ENCODE measurements around the gene NHS.

The NHS gene

DNA sequence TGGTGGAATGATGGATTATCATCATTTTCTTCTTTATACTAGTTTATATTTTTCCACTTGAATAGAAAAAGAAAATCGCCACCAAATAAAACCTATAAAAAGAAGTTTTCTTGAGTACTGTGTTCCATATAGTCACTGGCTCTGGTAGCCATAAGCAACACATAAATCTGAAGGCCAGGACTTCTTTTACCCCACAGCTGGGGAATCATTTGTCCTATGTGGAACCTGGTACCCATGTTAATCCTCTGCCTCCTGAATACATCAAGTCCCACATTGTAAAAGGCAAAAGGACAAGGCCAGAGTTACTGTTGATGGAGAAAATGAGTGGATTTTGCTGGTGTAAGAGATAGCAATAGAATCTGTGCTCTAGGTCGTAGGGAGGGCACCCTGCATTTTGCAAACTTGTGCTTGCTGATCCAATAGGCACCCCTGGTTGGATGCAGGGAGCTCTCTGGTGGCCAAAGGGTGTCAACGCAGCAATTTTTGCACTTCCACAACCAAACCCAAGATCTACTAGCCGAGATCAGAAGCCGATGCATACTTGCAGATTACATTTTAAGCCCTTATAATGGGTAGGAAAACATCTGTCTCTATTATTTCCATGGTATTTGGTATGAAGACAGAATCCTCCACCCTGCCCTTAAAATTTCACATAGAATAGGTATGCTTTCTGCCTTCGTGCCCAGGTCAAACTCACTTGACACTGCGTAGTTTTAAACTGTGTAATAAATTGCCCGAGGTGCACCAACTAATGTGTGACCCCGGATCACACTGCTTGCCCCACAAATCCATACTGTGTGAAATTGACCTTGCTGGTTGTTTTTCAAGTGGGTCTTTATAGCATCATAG lies 216.1 kb downstream of the NHS start:
- TF ChIP-seq CTCF (IDR thresholded peaks at IDR 0.05; ENCODE audit: borderline replicate concordance, control extremely low read depth, extremely low read depth, insufficient read depth, missing control alignments) = peak; percentile 63
- DNase-seq (ENCODE audit: low spot score) = peak; percentile 20
- in situ Hi-C loops (cut with MboI; ENCODE audit: low sequenced_read_pairs, unreplicated experiment) = loop anchor here (25.0 kb wide), 1 partner anchor 354 kb away; no protein-coding TSS in a partner anchor

DNA sequence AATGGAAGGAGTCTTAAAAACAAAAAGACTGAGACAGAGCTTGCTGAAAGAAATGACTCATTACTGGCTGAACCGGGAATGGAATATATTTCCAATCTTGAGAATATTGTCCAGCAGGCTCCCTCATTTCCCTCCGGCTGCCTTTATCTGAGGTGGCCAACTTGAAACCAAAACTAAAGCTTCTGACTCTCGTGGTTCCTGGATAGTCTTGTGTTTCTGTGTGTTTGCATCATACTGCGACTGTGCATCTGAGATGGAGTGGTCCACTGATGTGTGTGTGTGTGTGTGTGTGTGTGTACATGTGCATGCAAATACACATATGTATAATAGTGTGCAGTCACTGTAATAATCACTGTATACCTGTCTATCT lies 216.7 kb downstream of the NHS start:
- no peak for TF ChIP-seq CTCF (IDR thresholded peaks at IDR 0.05; ENCODE audit: borderline replicate concordance, control extremely low read depth, extremely low read depth, insufficient read depth, missing control alignments)
- no peak for DNase-seq (ENCODE audit: low spot score)
- in situ Hi-C loops (cut with MboI; ENCODE audit: low sequenced_read_pairs, unreplicated experiment) = loop anchor here (25.0 kb wide), 1 partner anchor 354 kb away; no protein-coding TSS in a partner anchor

- in situ Hi-C loops (cut with MboI; ENCODE audit: low sequenced_read_pairs, unreplicated experiment) = loop anchor here (25.0 kb wide), 1 partner anchor 355 kb away; no protein-coding TSS in a partner anchor
- no peak for TF ChIP-seq CTCF (IDR thresholded peaks at IDR 0.05; ENCODE audit: borderline replicate concordance, control extremely low read depth, extremely low read depth, insufficient read depth, missing control alignments)
- DNase-seq (ENCODE audit: low spot score) = no peak
These were observed 217.1 kb downstream of the NHS start for GRCh38 chrX:17592117-17592516.

DNA sequence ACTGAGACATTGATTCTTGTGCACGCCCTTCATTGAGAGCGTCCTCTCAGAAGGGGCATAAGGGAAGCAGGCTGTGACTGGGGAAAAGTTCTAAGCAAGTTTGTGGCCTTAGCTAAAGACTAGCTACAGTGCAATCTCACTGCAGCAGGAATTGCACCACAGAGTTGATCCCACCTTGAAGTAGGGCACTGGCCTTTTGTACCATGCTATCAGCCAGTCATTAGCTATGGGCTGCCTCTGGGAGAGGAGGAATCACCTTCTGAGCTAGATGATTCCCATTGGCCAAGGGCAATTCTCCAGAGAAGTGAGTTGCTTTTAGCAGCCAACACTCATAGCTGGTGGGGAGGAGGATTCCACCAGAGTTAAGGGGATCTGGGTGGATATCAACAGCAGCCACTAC lies 219.7 kb downstream of the NHS start:
- in situ Hi-C loops (cut with MboI; ENCODE audit: low sequenced_read_pairs, unreplicated experiment) = loop anchor here (25.0 kb wide), 1 partner anchor 357 kb away; no protein-coding TSS in a partner anchor
- no peak for TF ChIP-seq CTCF (IDR thresholded peaks at IDR 0.05; ENCODE audit: borderline replicate concordance, control extremely low read depth, extremely low read depth, insufficient read depth, missing control alignments)
- no peak for DNase-seq (ENCODE audit: low spot score)

GRCh38 chrX:17595456-17596035 lies 220.5 kb downstream of the NHS start:
- in situ Hi-C loops (cut with MboI; ENCODE audit: low sequenced_read_pairs, unreplicated experiment) = loop anchor here (25.0 kb wide), 1 partner anchor 358 kb away; no protein-coding TSS in a partner anchor
- DNase-seq (ENCODE audit: low spot score) = no peak
- no peak for TF ChIP-seq CTCF (IDR thresholded peaks at IDR 0.05; ENCODE audit: borderline replicate concordance, control extremely low read depth, extremely low read depth, insufficient read depth, missing control alignments)

DNA sequence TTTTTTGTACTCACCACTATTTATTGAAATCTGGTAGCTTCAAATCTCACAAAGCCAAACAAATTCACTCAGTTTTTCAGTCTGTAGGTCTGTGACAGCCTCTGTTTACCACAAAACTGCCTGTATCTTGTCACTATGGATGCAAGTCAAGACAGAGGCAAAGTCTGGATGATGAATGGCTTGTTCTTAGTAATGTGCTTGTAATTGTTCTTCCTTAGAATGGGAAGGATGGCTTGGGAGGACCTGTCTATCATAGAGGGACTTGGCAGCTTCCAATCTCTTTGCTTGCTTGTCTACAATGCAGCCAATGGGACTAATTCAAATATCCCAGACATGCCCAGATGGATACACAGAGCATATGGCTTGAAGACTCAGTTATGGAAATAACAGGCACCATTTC lies 221.1 kb downstream of the NHS start:
- TF ChIP-seq CTCF (IDR thresholded peaks at IDR 0.05; ENCODE audit: borderline replicate concordance, control extremely low read depth, extremely low read depth, insufficient read depth, missing control alignments) = no peak
- DNase-seq (ENCODE audit: low spot score) = no peak
- in situ Hi-C loops (cut with MboI; ENCODE audit: low sequenced_read_pairs, unreplicated experiment) = loop anchor here (25.0 kb wide), 1 partner anchor 359 kb away; no protein-coding TSS in a partner anchor

Measured in GM13976 (cell line).